Measurements from ENCODE around the gene TMEM209.
"Not testable (repeated sequence)": the region's sequence is repeated elsewhere in the genome, so short reads cannot be mapped to it uniquely, and the experiment has no call there.

Gene TMEM209
- total RNA-seq = 35.5 to 52.3 (median 37.9) reads per million in 3 experiments

DNA sequence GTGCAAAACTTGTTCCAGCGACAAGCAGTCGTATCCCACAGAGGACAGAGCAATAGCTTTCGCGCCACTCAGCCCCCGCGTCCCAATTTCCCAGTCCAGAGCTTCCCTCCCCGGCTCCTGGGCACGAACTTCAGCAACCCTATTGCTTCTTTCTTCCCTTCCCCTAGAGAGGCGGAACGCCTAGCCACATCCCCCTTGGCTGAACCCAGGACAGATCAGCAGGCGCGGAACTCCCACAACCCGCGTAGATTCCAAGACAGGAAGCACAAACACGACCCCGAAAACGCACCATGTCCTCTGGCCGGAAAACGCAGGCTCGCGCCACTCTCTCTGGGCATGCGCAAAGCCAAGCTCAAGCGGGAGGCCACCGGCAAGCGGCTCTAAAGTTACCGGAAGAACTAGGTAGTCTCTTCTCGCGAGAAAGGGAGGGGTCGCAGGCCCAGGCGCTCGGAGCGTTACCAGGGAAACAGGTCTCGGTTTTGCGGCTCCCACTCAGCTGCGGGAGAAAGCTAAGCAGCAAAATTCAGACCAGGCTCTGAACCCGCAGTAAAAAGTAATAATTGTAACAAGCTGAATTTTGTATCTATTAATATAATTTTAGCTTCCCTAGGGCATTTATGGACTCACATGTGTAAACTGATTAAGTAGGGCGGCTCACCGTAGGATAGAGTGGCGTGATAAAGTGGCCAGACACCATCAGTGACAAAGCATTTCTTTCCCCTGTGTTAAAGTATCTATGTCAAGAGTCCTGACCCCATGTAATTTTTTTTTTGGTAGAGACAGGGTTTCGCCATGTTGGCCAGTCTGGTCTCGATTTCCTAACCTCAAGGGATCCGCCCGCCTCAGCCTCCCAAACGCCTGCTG lies at the start of gene TMEM209:
Gene TMEM209, minus strand, starts transcription at position 323 of the 864 bp plus-strand sequence. Its CDS starts 31 bp downstream, at position 292.
- DNase-seq = peak; percentile 93

DNA sequence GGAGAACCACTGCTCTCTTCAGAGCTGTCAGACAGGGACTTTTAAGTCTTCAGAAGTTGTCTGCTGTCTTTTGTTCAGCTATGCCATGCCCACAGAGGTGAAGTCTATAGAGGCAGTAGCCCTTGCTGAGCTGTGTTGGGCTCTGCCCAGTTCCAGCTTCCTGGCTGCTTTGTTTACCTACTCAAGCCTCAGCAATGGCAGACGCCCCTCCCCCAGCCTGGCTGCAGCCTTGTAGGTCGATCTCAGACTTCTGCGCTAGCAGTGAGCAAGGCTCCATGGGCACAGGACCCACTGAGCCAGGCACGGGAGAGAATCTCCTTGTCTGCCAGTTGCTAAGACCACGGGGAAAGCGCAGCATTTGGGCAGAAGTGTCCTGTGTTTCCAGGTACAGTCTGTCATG lies 49.3 kb upstream of the TMEM209 start:
- DNase-seq = no peak

DNA sequence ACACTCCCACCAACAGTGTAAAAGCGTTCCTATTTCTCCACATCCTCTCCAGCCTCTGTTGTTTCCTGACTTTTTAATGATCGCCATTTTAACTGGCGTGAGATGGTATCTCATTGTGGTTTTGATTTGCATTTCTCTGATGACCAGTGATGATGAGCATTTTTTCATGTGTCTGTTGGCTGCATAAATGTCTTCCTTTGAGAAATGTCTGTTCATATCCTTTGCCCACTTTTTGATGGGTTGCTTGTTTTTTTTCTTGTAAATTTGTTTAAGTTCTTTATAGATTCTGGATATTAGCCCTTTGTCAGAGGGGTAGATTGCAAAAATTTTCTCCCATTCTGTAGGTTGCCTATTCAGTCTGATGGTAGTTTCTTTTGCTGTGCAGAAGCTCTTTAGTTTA lies 44.4 kb upstream of the TMEM209 start:
- not testable (repeated sequence) for DNase-seq

DNA sequence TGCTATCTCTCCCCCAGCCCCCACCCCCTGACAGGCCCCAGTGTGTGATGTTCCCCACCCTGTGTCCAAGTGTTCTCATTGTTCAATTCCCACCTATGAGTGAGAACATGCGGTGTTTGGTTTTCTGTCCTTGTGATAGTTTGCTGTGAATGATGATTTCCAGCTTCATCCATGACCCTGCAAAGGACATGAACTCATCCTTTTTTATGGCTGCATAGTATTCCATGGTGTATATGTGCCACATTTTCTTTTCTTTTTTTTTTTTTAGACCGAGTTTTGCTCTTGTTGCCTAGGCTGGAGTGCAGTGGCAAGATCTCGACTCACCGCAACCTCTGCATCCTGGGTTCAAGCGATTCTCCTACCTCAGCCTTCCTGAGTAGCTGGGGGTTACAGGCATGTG lies 43.6 kb upstream of the TMEM209 start:
- not testable (repeated sequence) for DNase-seq

DNA sequence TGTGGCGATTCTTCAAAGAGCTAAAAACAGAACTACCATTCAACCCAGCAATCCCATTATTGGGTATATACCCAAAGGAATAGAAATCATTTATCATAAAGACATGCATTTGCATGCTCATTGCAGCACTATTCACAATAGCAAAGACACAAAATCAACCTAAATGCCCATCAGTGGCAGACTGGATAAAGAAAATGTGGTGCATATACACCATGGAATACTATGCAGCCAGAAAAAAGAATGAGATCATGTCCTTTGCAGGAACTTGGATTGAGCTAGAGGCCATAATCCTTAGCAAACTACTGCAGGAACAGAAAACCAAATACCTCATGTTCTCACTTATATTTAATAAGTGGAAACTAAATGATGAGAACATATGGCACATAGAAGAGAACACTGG lies 41.3 kb upstream of the TMEM209 start:
- DNase-seq = not testable (repeated sequence)

DNA sequence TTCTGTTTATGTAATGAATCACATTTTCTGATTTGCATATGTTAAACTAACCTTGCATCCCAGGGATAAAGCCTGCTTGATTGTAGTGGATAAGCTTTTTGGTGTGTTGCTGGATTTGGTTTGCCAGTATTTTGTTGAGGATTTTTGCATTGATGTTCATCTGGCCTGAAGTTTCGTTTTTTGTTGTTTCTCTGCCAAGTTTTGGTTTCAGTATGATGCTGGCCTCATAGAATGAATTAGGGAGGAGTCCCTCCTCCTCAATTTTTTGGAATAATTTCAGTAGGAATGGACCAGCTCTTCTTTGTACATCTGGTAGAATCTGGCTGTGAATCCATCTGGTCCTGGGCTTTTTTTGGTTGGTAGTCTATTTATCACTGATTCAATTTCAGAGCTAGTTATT lies 38.3 kb upstream of the TMEM209 start:
- not testable (repeated sequence) for DNase-seq

DNA sequence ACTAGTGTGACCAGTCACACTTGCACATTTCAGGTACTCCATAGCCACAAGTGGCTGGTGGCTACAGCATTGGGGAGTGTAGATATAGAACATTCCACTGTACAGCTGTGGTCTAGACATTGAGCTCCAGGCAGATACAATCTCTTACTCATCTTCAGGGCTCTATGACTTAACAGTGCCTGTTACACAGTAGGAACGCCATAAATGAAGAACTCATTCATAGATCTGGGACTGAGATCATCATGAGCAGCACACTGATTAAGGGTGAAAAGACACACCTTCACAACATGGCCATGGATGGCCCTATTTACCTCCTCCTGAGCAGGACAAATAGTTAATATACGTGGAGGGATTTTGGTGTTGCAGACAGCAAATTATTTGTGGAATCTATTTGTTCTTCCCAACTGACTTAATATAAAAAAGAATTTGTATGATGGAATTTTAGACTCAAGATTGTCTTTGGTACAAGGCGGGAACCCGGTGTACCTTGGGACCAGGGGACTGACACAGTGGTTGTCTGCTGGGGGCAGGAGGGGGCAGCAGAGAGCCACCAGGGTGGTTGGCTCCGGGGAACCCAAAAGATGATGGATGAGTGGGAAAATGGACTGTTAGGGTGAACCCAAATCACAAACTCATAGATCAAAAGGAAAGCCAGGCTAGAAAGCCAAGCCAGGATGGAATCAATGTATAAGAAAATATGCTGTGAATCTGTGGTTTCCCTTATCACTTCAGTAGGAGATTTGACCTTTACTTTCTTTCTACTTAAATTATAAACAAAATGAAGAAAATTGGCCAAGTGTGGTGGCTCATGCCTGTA lies 37.2 kb upstream of the TMEM209 start:
- peak; percentile 19 for DNase-seq

DNA sequence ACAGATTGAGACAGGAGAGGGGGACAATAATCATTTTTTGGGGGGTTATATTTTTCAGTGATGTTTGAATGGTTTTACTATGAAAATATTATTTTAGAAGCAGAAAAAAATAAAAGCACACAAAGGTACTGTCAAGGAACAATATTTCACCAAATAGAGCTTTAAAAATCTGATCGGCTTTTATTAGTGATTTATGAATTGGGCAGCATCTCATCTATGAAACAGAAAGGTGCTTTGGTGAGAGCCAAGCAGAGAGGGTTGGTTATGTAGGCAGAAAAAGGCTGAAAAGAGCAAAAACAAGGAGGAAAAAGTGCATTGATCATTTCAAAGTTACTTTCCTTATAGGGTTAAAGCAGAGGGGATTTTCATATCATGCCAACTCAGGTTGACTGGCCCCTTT lies 35.0 kb upstream of the TMEM209 start:
- DNase-seq = no peak

DNA sequence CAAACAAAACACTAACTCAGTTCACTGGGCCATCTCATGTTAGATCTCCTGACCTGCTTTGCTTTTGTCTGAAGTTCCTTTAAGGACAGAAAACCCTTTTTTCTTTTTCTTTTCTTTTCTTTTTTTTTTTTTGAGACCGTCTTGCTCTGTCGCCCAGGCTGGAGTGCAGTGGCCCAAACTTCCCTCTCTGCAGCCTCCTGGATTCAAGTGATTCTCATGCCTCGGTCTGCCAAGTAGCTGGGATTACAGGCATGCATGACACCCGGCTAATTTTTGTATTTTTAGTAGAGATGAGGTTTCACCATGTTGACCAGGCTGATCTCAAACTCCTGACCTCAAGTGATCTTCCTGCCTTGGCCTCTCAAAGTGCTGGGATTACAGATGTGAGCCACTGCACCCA lies 31.2 kb upstream of the TMEM209 start:
- not testable (repeated sequence) for DNase-seq

DNA sequence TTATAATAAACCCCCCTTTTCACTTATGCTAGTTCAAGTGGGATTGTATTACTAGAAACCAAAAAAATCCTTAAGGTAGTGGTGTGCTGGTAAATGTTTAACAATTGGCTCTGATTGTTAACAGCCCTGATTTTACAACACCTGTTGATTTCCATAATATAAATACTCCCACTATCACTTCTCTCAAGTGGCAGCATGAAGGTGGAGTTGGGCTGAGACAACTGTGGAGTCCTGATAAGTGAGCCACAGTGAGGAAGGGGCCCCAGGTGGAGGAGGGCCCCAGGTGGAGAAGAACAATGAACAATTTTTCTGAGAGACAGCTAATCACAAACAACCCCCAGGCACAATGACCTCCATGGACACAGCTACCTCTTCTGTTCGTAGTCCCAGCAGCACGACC lies 28.9 kb upstream of the TMEM209 start:
- no peak for DNase-seq

DNA sequence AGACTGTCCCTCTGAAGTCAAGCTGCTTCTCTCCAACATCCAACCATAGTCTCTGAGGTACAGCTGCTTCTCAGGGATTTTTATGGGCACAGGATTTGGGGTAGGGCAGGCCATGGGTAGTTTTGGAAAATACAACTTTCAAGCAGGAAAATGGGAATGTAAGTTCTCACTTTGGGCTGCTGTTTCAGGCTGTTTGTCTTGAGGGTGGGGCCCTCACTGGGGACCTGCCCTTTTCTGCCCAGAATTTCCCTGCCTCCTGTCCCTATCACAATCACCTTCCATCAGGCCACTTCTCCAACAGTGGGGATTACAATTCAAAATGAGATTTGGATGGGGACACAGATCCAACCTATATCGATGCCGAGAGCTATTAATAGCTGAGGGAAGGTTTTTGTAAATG lies 27.0 kb upstream of the TMEM209 start:
- DNase-seq = no peak

DNA sequence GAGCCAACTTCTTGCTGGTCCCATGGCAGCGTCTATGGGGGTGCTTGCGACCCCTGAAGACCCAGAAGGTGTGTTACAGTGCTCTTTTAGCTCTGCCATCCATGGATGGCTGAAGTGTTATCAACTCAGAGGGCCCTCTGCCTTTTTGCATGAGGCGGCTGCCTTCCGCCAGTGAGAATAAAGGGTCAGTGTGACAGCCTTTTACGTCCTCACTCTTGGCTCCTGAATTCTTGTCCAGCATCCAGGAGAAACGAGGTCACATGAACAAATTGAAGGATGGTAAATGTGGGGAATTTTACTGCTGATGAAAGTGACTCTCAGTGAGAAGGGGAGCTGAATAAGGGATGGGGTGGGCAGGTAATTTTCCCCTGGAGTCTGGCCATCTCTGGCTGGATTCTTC lies 26.6 kb upstream of the TMEM209 start:
- no peak for DNase-seq

DNA sequence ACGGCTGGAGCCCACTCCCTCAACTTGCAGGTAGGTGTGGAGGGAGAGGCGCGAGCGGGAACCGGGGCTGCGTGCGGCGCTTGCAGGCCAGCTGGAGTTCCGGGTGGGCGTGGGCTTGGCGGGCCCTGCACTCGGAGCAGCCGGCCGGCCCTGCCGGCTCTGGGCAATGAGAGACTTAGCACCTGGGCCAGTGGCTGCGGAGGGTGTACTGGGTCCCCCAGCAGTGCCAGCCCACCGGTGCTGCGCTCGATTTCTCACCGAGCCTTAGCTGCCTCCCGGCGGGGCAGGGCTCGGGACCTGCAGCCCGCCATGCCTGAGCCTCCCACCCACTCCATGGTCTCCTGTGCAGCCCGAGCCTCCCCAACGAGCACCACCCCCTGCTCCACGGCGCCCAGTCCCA lies 24.8 kb upstream of the TMEM209 start:
- not testable (repeated sequence) for DNase-seq

DNA sequence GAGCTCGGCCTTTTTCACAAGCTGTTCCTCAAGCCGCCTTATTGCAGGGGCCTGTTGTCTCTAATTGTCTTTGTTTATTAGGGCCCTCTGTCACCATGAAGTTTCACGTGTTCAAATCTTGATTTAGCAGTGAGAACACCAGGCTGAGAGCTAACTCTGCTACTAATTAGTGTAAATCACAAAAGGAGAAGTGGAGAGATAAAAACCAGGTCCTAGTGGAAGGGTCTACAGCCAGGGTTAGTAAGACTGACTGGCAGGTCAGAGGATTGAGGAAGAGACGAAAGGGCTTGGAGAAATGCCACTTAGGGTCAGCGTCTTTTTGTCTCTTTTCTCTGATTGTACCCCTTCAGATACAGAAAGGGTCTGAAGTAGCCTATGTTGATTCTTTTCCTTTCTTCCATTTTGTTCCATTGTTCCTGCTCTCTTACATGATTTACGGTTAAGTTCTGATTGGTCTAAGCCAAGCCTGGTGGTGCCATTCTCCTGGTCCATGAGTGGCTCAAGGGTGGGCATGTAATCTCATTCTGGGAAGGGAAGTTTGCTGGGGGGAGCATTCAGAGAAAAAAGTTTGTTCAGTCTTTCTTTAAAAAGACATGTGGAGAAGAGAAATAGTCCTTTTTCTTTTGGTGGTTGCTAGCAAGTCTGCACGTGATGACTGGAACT lies 23.8 kb upstream of the TMEM209 start:
- DNase-seq = no peak

DNA sequence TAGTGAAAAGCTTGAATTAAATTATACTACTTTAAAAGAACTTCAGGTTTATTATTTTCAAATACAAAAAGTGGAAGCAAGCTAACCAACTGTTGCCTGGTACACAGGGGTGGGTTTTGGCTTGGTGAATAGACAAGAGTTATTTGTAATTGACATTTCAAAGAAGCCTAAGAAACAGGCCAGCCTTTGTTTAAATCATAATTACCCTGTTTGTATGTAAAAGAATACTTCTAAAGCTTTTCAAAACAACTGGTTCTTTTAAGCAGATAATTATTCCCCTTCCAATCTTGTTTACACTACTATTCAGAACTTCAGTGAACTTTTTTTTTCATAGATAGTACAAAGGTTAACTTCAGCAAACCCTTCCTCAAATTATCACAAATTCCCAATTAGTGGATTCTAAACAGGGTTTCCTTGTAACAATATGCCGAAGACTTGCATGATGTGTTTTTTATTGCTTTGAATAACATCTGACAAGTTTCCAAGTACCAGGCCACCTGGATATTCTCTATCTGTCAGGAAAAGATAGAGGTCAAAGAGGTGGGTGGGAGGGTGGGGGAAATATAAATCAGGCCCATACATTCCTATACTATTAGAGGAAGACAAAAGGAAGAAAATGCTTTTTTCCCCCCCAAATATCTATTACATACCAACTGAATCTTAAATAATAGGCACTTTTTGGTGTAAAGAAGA lies 22.8 kb upstream of the TMEM209 start:
- no peak for DNase-seq

DNA sequence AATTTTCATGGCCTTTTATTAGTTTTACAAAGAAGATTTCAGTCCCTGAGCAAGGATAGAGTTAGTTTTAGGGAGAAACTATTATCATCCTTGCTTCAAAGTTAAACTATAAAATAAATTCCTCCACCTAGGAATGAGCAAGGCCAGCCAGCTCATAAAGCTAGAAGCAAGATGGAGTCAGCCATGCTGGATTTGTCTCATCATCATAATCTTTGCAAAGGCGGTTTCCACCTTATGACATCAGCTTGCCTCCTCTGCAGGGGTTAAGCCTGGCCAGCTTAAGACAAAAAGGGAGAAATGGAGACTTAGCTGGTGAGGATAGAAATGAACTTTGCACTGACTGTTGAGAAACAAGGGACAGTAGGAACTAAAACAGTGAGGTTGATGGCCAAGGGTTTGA lies 21.1 kb upstream of the TMEM209 start:
- DNase-seq = no peak

DNA sequence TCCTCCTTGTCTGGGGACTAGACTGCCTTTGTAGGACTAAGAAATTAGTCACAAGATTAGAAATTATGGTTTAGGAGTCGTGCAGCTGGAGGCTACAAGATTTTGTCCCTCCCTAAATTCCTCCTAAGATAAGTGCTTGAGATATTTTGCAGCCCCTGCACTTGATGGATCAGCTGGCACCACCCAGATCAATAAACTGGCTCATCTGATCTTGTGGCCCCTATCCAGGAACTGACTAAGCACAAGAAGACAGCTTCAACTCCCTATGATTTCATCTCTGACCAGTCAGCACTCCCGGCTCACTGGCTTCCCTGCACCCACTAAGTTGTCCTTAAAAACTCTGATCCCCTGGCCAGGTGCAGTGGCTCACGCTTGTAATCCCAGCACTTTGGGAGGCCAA lies 19.7 kb upstream of the TMEM209 start:
- DNase-seq = not testable (repeated sequence)

DNA sequence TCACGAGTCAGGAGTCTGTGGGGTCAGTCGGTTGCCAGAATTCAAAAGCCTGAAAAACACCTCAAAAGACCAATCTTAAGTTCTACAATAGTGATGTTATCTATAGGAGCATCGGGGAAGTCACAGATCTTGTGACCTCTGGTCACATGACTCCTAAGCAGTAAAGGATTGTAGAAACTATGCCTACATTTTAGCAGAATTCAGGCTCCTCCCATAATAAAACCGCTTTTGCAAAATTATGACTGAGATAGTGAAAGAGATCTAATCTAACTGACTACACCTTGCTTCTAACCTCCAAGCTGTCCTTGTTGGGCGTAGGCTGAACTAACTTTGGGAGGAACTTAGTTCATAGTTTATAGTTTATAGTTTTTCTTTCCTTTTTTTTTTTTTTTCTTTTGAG lies 19.0 kb upstream of the TMEM209 start:
- no peak for DNase-seq

DNA sequence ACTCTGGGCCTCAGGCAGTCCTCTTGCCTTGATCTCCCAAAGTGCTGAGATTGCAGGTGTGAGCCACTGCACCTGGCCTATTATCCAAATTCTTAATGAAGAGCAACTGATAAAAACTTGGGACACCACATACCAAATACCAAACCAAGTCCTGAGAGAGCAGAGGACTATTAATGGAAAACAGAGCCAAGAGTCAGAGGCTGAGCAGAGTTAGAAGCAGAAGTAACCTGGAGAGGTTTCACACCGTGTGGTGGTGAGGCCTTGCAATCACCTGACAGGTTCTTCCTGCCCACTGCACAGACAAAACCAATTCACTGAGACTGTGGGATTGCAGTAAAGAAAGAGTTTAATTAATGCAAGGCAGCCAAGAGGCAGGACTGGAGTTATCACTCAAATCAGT lies 18.4 kb upstream of the TMEM209 start:
- no peak for DNase-seq

DNA sequence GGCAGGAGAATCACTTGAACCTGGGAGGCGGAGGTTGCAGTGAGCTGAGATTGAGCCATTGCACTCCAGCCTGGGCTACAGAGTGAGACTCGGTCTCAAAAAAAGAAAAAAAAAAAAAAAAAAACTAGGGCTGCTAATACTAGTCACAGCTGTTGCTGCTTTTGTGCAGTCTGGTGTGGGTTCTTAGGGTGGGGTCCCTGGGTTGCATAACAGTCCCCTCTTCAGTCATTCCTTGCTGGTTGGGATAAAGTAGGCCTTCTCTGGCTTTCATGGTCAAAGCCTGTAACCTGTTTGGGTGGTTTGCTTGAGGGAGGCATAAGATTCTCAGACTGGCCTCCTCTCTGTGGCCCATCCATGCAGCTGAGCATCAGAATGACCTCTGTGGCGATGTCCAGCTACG lies 16.5 kb upstream of the TMEM209 start:
- no peak for DNase-seq

DNA sequence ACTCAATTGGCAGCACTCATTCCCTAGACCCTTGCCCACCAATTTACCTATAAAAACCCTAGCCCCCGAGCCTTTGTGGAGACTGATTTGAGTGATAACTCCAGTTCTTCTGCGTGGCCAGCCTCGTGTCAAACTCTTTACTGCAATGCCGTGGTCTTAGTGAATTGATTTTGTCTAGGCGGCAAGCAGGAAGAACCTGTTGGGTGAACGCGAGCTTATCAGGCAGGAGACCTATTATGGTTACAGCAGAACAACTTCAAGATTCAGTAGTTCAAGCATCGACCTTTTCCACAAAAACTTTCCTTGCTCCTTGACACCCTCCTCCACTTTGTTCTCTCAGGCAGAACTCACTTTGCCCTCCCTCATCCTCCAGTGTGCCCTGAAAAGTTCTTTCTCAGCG lies 14.7 kb upstream of the TMEM209 start:
- no peak for DNase-seq

DNA sequence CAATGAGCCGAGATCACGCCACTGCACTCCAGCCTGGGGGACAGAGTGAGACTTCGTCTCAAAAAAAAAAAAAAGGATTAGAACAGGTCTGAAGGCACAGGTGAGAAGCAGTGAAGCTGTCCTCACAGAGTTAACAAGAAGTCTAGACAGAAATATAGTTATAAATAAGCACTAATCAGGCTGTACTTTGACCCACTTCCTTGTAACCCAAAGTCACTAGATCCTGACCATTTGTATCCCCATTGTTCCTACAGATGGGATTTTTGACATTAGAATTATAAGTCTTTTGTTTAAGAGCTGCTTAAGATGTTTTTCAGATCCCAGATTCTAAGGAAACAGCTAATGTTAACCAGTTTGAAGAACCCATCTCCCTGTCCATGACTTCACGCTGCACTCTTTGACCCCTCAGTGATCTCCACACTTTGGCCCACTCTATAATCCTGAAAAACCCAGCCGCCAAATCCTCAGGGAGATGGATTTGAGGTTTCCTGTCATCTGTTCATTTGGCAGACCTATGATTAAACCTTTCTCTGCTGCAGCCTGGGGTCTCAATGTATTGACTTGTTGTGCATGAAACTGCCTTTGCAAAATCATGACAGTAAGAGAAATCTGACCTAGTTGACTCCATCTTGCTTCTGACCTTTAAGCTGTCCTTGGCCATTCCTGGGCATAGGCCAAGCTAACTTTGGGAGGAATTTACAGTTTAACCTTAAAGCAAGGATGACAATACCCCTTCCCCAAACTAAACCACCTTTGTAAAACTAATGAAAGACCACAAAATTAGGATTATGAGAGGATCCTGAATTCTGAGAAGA lies 13.8 kb upstream of the TMEM209 start:
- no peak for DNase-seq

Data from central memory CD4-positive, alpha-beta T cell (primary cell).